Measurements from ENCODE around the gene GRK4. TPM values are rescaled to one million over a fixed set of nuclear protein-coding genes. Genes with fewer than 3 reads are reported as not detected.
"Not testable (repeated sequence)": the region's sequence is repeated elsewhere in the genome, so short reads cannot be mapped to it uniquely, and the experiment has no call there.

The GRK4 gene
- total and polyA plus RNA-seq, 12 donors: 4.7 to 29.2 (median 8.0) TPM

GRCh38 chr4:2922453-2923101 is 40.8 kb upstream of the GRK4 start:
- intact Hi-C loops (cut with DNase I); H3K27me3 ChIP-seq; H3K4me3 ChIP-seq; H3K9me3 ChIP-seq (replicated peaks in 1 of 3); H3K4me1 ChIP-seq (replicated peaks in 1 of 2); H3K27ac ChIP-seq: not testable (repeated sequence)
- WGBS, 4 donors: 62 to 100% (median 67%) methylated on average over 1 to 7 of the region's 7 CpGs
- peaks cover 0 to 53% of the 10 kb centered on the region in 2 donors for H3K36me3 ChIP-seq (replicated peaks in 1 of 2)
- DNase-seq: peak in 1 of 7 donors; percentile 44

GRCh38 chr4:2923141-2923551 is 40.2 kb upstream of the GRK4 start:
- intact Hi-C loops (cut with DNase I): no loop called here
- Histone ChIP-seq H3K4me1 (replicated peaks in 1 of 2) (no peaks in the 10 kb centered on the region), H3K4me3 (no peak overlapping the region), H3K36me3 (replicated peaks in 1 of 2) (peaks cover 0 to 58% of the 10 kb centered on the region in 2 donors), H3K27me3 (no peaks in the 10 kb centered on the region), H3K27ac (no peak overlapping the region), H3K9me3 (replicated peaks in 1 of 3) (no peaks in the 10 kb centered on the region)
- TF ChIP-seq POLR2A (IDR thresholded peaks at IDR 0.05) (no peak), CTCF (IDR thresholded peaks at IDR 0.05) (no peak)
- 86 to 92% (median 91%) methylated on average over 5 to 10 of the region's 10 CpGs for WGBS, 4 donors
- DNase-seq: peak in 1 of 7 donors; percentile 21

- 87 to 94% (median 89%) methylated on average over 15 to 16 of the region's 16 CpGs for WGBS, 4 donors
- peak in 1 of 7 donors; percentile 49 for DNase-seq
- peaks cover 0 to 63% of the 10 kb centered on the region in 2 donors for H3K36me3 ChIP-seq (replicated peaks in 1 of 2)
- no peaks in the 10 kb centered on the region for H3K9me3 ChIP-seq (replicated peaks in 1 of 3)
- TF ChIP-seq POLR2A (IDR thresholded peaks at IDR 0.05) (no peak), CTCF (IDR thresholded peaks at IDR 0.05) (no peak)
- intact Hi-C loops (cut with DNase I): no loop called here
- H3K4me3 ChIP-seq: no peak overlapping the region
- no peaks in the 10 kb centered on the region for H3K4me1 ChIP-seq (replicated peaks in 1 of 2)
- no peak overlapping the region for H3K27ac ChIP-seq
- no peaks in the 10 kb centered on the region for H3K27me3 ChIP-seq
Observed at GRCh38 chr4:2923668-2924173, 39.6 kb upstream of the GRK4 start.

- TF ChIP-seq POLR2A (IDR thresholded peaks at IDR 0.05): no peak
- TF ChIP-seq CTCF (IDR thresholded peaks at IDR 0.05): no peak
Observed at GRCh38 chr4:2924286-2924685, 39.1 kb upstream of the GRK4 start.

More at GRCh38 chr4:2924286-2924685, 39.1 kb upstream of the GRK4 start:
- 90 to 92% (median 91%) methylated on average over 7 to 8 of the region's 8 CpGs for WGBS, 4 donors
- Histone ChIP-seq H3K27me3 (no peaks in the 10 kb centered on the region), H3K9me3 (replicated peaks in 1 of 3) (no peaks in the 10 kb centered on the region), H3K36me3 (replicated peaks in 1 of 2) (peaks cover 0 to 68% of the 10 kb centered on the region in 2 donors), H3K27ac (no peak overlapping the region), H3K4me1 (replicated peaks in 1 of 2) (no peaks in the 10 kb centered on the region), H3K4me3 (no peak overlapping the region)
- intact Hi-C loops (cut with DNase I): no loop called here
- peak in 1 of 7 donors; percentile 44 for DNase-seq
